GM21825 (cell line): Measurements from ENCODE around the gene RARA.

Source experiments
- ATAC-seq: cut with Tn5 transposase; IDR thresholded peaks from one replicate; pipeline ENCODE4 v1.9.1; 2021; ENCODE audit warnings: mild to moderate bottlenecking, moderate library complexity; ENCODE audit not compliant: unreplicated experiment

The RARA gene

GRCh38 chr17:40344421-40345160 lies 35.6 kb downstream of the RARA start:
- ATAC-seq: no peak

GRCh38 chr17:40345161-40345993 lies 36.4 kb downstream of the RARA start:
- ATAC-seq: no peak

GRCh38 chr17:40345994-40346764 lies 37.2 kb downstream of the RARA start:
- ATAC-seq: no peak

GRCh38 chr17:40346765-40347158 lies 37.8 kb downstream of the RARA start:
- no peak for ATAC-seq

- no peak for ATAC-seq
Observed at GRCh38 chr17:40347319-40348135, 38.5 kb downstream of the RARA start.

- ATAC-seq: no peak
Observed at GRCh38 chr17:40348136-40348504, 39.1 kb downstream of the RARA start.

- no peak for ATAC-seq
Observed at GRCh38 chr17:40348562-40349476, 39.8 kb downstream of the RARA start.

- ATAC-seq: no peak
Observed at GRCh38 chr17:40349477-40349894, 40.5 kb downstream of the RARA start.

GRCh38 chr17:40349895-40350688 lies 41.1 kb downstream of the RARA start:
- no peak for ATAC-seq

- ATAC-seq: no peak
Observed at GRCh38 chr17:40350689-40351358, 41.8 kb downstream of the RARA start.

- ATAC-seq: no peak
Observed at GRCh38 chr17:40351359-40352236, 42.6 kb downstream of the RARA start.

- no peak for ATAC-seq
Observed at GRCh38 chr17:40352237-40352778, 43.3 kb downstream of the RARA start.

- no peak for ATAC-seq
Observed at GRCh38 chr17:40352779-40353394, 43.9 kb downstream of the RARA start.

GRCh38 chr17:40354221-40355122 lies 45.5 kb downstream of the RARA start:
- no peak for ATAC-seq

GRCh38 chr17:40355123-40355803 lies 46.3 kb downstream of the RARA start:
- no peak for ATAC-seq
